Left ventricle myocardium superior (tissue), 1 donor: ENCODE results near the gene TP63. TPM values are rescaled to one million over a fixed set of nuclear protein-coding genes. Genes with fewer than 3 reads are reported as not detected.

Experiments used
- ATAC-seq: fragments of 200-7000 bp; cut with Tn5 transposase; one replicate; pipeline ENCODE4 v1.9.1; 2020; ENCODE audit warnings: mild to moderate bottlenecking, moderate library complexity
- DNase-seq: peaks from one replicate; pipeline ENCODE4 v3.0.0-alpha.2; 2020
- intact Hi-C: fragments of 100-400 bp; cut with micrococcal nuclease; formaldehyde crosslinking; loops from one replicate; pipeline ENCODE4 v1.11.0; 2022
- microRNA-seq: library from miRNA; unstranded; fragments of <30 nt; microRNA quantifications from one replicate; pipeline ENCODE4 v1.2.0, GENCODE V29; 2020; ENCODE audit warnings: borderline number of aligned reads
- total RNA-seq: library from RNA; stranded (reverse); fragmentation: NEBNext Ultra II Directional; extraction: Animal tissue kit (Norgen Biotek cat#: 25700); gene quantifications from one replicate; pipeline ENCODE4 v1.2.1, GENCODE V29; 2021
- donor health status: DM: no; HTN: yes; CAD: no; lungs with severe emphysema.

Gene TP63
- total RNA-seq, 1 donor from 2014 or later = 0.20 TPM

DNA sequence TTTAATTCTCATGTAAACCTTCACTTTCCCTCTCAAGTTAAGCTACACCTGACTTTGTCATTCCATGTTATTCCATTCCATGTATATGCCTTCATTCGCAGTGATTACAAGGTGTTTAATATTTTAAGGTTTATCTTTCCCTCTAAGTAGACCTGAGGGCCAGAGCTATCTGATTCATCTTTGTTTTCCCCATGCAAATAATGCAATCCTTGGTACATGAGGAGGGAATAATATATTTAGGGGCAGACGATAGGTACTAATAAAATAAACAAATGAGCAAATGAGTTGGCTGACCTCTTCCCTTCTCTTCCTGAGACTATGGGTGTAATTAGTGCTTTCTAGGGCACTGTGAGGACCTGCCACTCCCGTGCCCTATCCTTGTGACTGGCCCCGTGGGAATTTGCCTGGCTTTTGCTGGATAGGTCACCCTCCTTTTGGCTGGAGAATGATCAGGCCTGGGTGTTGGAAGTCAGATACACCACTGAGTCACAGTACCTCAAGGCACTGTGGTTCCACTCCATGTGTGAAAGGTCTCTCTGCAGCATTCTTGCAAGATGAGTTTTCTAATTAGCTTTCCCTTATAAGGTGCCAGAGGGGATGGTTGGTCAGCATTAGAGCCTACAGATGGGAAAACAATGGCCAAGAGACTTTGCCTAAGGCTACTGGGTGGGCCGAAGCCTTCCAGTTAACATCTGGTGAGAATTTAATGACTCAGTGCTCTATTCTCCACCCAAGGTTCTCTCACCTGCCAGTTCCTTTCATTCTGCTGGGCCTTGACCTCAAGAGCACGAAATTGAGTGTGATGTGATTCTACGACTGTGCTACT, 306.3 kb downstream of the TP63 start:
- ATAC-seq (no peak), DNase-seq (no peak)
- intact Hi-C loops = no loop called here

- DNase-seq (no peak), ATAC-seq (no peak)
- intact Hi-C loops = loop anchor here (10.0 kb wide), 1 partner anchor 676 kb away; no protein-coding TSS in a partner anchor
Measured at GRCh38 chr3:189941125-189941524, 309.9 kb downstream of the TP63 start.

- DNase-seq (no peak), ATAC-seq (no peak)
- intact Hi-C loops = loop anchor here (10.0 kb wide), 1 partner anchor 677 kb away; no protein-coding TSS in a partner anchor
Measured at GRCh38 chr3:189941679-189942078, 310.5 kb downstream of the TP63 start.

- no peak for ATAC-seq
- no peak for DNase-seq
- intact Hi-C loops = loop anchor here (10.0 kb wide), 1 partner anchor 678 kb away; no protein-coding TSS in a partner anchor
Measured at GRCh38 chr3:189942948-189943347, 311.8 kb downstream of the TP63 start.

GRCh38 chr3:189944285-189945145, 313.3 kb downstream of the TP63 start:
- intact Hi-C loops = loop anchor here (10.0 kb wide), 1 partner anchor 680 kb away; no protein-coding TSS in a partner anchor
- ATAC-seq (no peak), DNase-seq (no peak)

GRCh38 chr3:189945935-189946709, 314.9 kb downstream of the TP63 start:
- intact Hi-C loops = loop anchor here (10.0 kb wide), 1 partner anchor 681 kb away; no protein-coding TSS in a partner anchor
- DNase-seq (no peak), ATAC-seq (no peak)

Small RNA genes within 50 kb of the gene (microRNA-seq; reads per million reads assigned to microRNA genes)
- gene MIR944 = 2.9 reads per million
